Measurements from ENCODE around the gene GLI2.

Gene GLI2

GRCh38 chr2:120735746-120736170 lies at the start of gene GLI2:
GLI2 (plus strand) TSS chr2:120735868; CDS start chr2:120797321, 61,453 bp downstream.
- peak; percentile 64 for DNase-seq

GRCh38 chr2:120685974-120686297 lies 49.7 kb upstream of the GLI2 start:
- no peak for DNase-seq

GRCh38 chr2:120686511-120687168 lies 49.0 kb upstream of the GLI2 start:
- DNase-seq, result no peak

GRCh38 chr2:120687210-120687609 lies 48.5 kb upstream of the GLI2 start:
- no peak for DNase-seq

- DNase-seq, result no peak
These were observed 45.1 kb upstream of the GLI2 start for GRCh38 chr2:120690521-120690920.

GRCh38 chr2:120691410-120691809 lies 44.3 kb upstream of the GLI2 start:
- no peak for DNase-seq

- no peak for DNase-seq
These were observed 43.0 kb upstream of the GLI2 start for GRCh38 chr2:120692691-120693090.

- no peak for DNase-seq
These were observed 42.5 kb upstream of the GLI2 start for GRCh38 chr2:120693121-120693520.

- no peak for DNase-seq
These were observed 41.6 kb upstream of the GLI2 start for GRCh38 chr2:120694034-120694433.

GRCh38 chr2:120697471-120697870 lies 38.2 kb upstream of the GLI2 start:
- no peak for DNase-seq

GRCh38 chr2:120699292-120699691 lies 36.4 kb upstream of the GLI2 start:
- no peak for DNase-seq

- no peak for DNase-seq
These were observed 35.0 kb upstream of the GLI2 start for GRCh38 chr2:120700659-120701058.

- DNase-seq, result no peak
These were observed 34.6 kb upstream of the GLI2 start for GRCh38 chr2:120701096-120701495.

GRCh38 chr2:120701499-120701898 lies 34.2 kb upstream of the GLI2 start:
- DNase-seq, result no peak

GRCh38 chr2:120702061-120702460 lies 33.6 kb upstream of the GLI2 start:
- DNase-seq, result no peak

GRCh38 chr2:120702801-120703200 lies 32.9 kb upstream of the GLI2 start:
- no peak for DNase-seq

- no peak for DNase-seq
These were observed 32.2 kb upstream of the GLI2 start for GRCh38 chr2:120703330-120703994.

- DNase-seq, result no peak
These were observed 31.0 kb upstream of the GLI2 start for GRCh38 chr2:120704696-120705095.

GRCh38 chr2:120707816-120708215 lies 27.9 kb upstream of the GLI2 start:
- no peak for DNase-seq

GRCh38 chr2:120708944-120709607 lies 26.6 kb upstream of the GLI2 start:
- no peak for DNase-seq

- no peak for DNase-seq
These were observed 26.0 kb upstream of the GLI2 start for GRCh38 chr2:120709608-120710041.

GRCh38 chr2:120710256-120710655 lies 25.4 kb upstream of the GLI2 start:
- DNase-seq, result no peak

- no peak for DNase-seq
These were observed 24.0 kb upstream of the GLI2 start for GRCh38 chr2:120711694-120712093.

GRCh38 chr2:120712180-120712681 lies 23.4 kb upstream of the GLI2 start:
- no peak for DNase-seq
